HG02588 (cell line): ENCODE results near the gene CCL18.
"Not testable (repeated sequence)": the region's sequence is repeated elsewhere in the genome, so short reads cannot be mapped to it uniquely, and the experiment has no call there.

ENCODE experiments used
- ATAC-seq: cut with Tn5 transposase; IDR thresholded peaks from one replicate; pipeline ENCODE4 v1.9.1; 2021; ENCODE audit warnings: mild to moderate bottlenecking, moderate library complexity; ENCODE audit not compliant: unreplicated experiment

Gene CCL18

GRCh38 chr17:36063786-36064541 is at the start of gene CCL18:
Gene CCL18, plus strand, starts transcription at chr17:36064272. Its CDS starts 71 bp downstream, at chr17:36064343.
- no peak for ATAC-seq

GRCh38 chr17:36014946-36015345 is 49.1 kb upstream of the CCL18 start:
- no peak for ATAC-seq

GRCh38 chr17:36015895-36016294 is 48.2 kb upstream of the CCL18 start:
- ATAC-seq: not testable (repeated sequence)

GRCh38 chr17:36016555-36016954 is 47.5 kb upstream of the CCL18 start:
- ATAC-seq: no peak

- ATAC-seq: no peak
Measured at GRCh38 chr17:36017799-36018198, 46.3 kb upstream of the CCL18 start, which contains the start of gene CCL23. Gene CCL23, minus strand, starts transcription at chr17:36017972. Its CDS starts 75 bp downstream, at chr17:36017897.

GRCh38 chr17:36019423-36019822 is 44.6 kb upstream of the CCL18 start:
- no peak for ATAC-seq

- no peak for ATAC-seq
Measured at GRCh38 chr17:36024106-36024869, 39.8 kb upstream of the CCL18 start.

GRCh38 chr17:36027761-36028160 is 36.3 kb upstream of the CCL18 start:
- no peak for ATAC-seq

- no peak for ATAC-seq
Measured at GRCh38 chr17:36030956-36031355, 33.1 kb upstream of the CCL18 start.

- ATAC-seq: no peak
Measured at GRCh38 chr17:36034127-36034526, 29.9 kb upstream of the CCL18 start.

GRCh38 chr17:36036235-36036634 is 27.8 kb upstream of the CCL18 start:
- no peak for ATAC-seq

GRCh38 chr17:36048066-36048465 is 16.0 kb upstream of the CCL18 start:
- no peak for ATAC-seq

- ATAC-seq: no peak
Measured at GRCh38 chr17:36049643-36050042, 14.4 kb upstream of the CCL18 start.

GRCh38 chr17:36055171-36055570 is 8.9 kb upstream of the CCL18 start:
- no peak for ATAC-seq

- no peak for ATAC-seq
Measured at GRCh38 chr17:36055921-36056520, 8.1 kb upstream of the CCL18 start.

- no peak for ATAC-seq
Measured at GRCh38 chr17:36057911-36058310, 6.2 kb upstream of the CCL18 start.

- no peak for ATAC-seq
Measured at GRCh38 chr17:36059406-36059805, 4.7 kb upstream of the CCL18 start.

GRCh38 chr17:36060816-36061215 is 3.3 kb upstream of the CCL18 start:
- ATAC-seq: no peak

- no peak for ATAC-seq
Measured at GRCh38 chr17:36066365-36066985, 2.4 kb downstream of the CCL18 start.

- no peak for ATAC-seq
Measured at GRCh38 chr17:36068524-36068923, 4.5 kb downstream of the CCL18 start.

- ATAC-seq: no peak
Measured at GRCh38 chr17:36069136-36069535, 5.1 kb downstream of the CCL18 start.
